HL-60 (cell line): ENCODE results near the gene ACTN1.

ENCODE experiments used
- CTCF ChIP-seq: IDR thresholded peaks from one replicate; pipeline ENCODE4 v1.5.1; 2011; ENCODE audit warnings: low read length, control low read depth, inconsistent platforms; ENCODE audit not compliant: insufficient read depth
- REST ChIP-seq: IDR thresholded peaks from 2 replicates; pipeline ENCODE4 v1.6.1; 2012; ENCODE audit warnings: low read depth; ENCODE audit not compliant: insufficient replicate concordance

GRCh38 chr14:68840454-68840853, 138.6 kb downstream of the ACTN1 start:
- TF ChIP-seq CTCF (no peak), REST (no peak)
